Gastrocnemius medialis (tissue), 4 donors: ENCODE data around the gene GNL3. TPM values are rescaled to one million over a fixed set of nuclear protein-coding genes. Genes with fewer than 3 reads are reported as not detected.

ENCODE experiments used
- ATAC-seq, 2 donors: fragments of 150-250 bp; one replicate each; pipeline ENCODE4 v1.9.1; 2016
- DNase-seq, 2 donors: peaks; one replicate each; pipeline ENCODE4 v3.0.0-alpha.2; 2019
- H3K27ac ChIP-seq, 4 donors: fragments of 200-600 bp; sonication (generic); 1 replicate in 1 of 4; 2 replicates in 3 of 4; pipeline ENCODE4 v1.5.1; 2016 to 2018; ENCODE audit warnings: mild to moderate bottlenecking in 2 of 4, moderate library complexity in 1 of 4
- H3K27me3 ChIP-seq, 3 donors: fragments of 200-600 bp; sonication (generic) in 2 of 3; 1 replicate in 1 of 3; 2 replicates in 2 of 3; pipeline versions ENCODE4 v1.5.1 to v1.6.0; 2016 to 2019; ENCODE audit warnings: mild to moderate bottlenecking in 1 of 3, moderate library complexity in 1 of 3
- H3K36me3 ChIP-seq, 2 donors: fragments of 200-600 bp; sonication (generic) in 1 of 2; one replicate each; pipeline ENCODE4 v1.5.1; 2017 to 2018
- H3K4me1 ChIP-seq, 2 donors: fragments of 200-600 bp; sonication (generic) in 1 of 2; one replicate each; pipeline ENCODE4 v1.5.1; 2016 to 2017; ENCODE audit warnings: mild to moderate bottlenecking in 2 of 2
- H3K4me3 ChIP-seq, 4 donors: fragments of 200-600 bp; sonication (generic) in 3 of 4; 1 replicate in 1 of 4; 2 replicates in 3 of 4; pipeline ENCODE4 v1.5.1; 2016 to 2019; ENCODE audit warnings: mild to moderate bottlenecking in 2 of 4
- H3K9me3 ChIP-seq, 3 donors: fragments of 200-600 bp; sonication (generic) in 2 of 3; 1 replicate in 1 of 3; 2 replicates in 2 of 3; pipeline ENCODE4 v1.5.1; 2016 to 2019
- CTCF ChIP-seq, 5 experiments: fragments of 450-650 bp in 3 of 5; fragments of 200-600 bp in 2 of 5; sonication (generic) in 2 of 5; IDR thresholded peaks in 4 of 5; conservative IDR thresholded peaks in 1 of 5; 1 replicate in 4 of 5; 2 replicates in 1 of 5; pipeline ENCODE4 v1.5.1; 2016 to 2019; ENCODE audit warnings: antibody characterized with exemption in 5 of 5, mild to moderate bottlenecking in 3 of 5, moderate library complexity in 3 of 5
- POLR2A ChIP-seq, 2 donors: fragments of 450-650 bp; IDR thresholded peaks; one replicate each; pipeline ENCODE4 v1.6.1; 2017; ENCODE audit warnings: antibody characterized with exemption in 2 of 2, mild to moderate bottlenecking in 2 of 2, moderate library complexity in 2 of 2
- in situ Hi-C, 4 donors: fragments of 200-750 bp; cut with MboI; loops; one replicate each; pipeline versions ENCODE4 v1.15.0 to v1.8.0; 2017; ENCODE audit warnings: low sequenced_read_pairs in 4 of 4
- intact Hi-C: fragments of 100-400 bp; cut with DNase I; formaldehyde crosslinking; loops from one replicate; pipeline ENCODE4 v1.15.1; 2023; ENCODE audit warnings: low total_unique reads
- total RNA-seq, 4 donors: library from RNA; depleted of rRNA; stranded (reverse); fragments of >200 nt; gene quantifications; one replicate each; pipeline versions ENCODE4 v1.1.0 to v1.2.3, GENCODE V29; 2016

Gene GNL3
- total RNA-seq, 4 donors from 2014 or later = 67.6 to 108 (median 94.2) TPM

DNA sequence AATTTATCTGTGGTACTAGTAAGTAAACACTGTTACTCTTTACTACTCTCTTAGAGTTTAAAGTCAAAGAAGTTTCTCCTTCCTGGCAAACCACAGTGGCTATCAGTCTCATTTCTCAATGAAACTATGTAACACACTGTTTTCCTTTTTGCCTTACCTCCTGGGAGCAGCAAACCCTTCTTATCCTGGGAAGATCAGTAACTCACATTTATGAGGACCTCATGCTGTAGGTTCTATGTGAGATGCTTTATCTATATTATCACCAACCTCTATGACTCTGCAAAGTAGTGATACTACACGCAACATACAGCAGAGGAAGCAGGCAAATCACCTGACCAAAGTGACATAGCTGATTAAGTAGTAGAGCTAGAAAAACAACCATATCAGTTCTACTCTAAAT, 35.4 kb upstream of the GNL3 start:
- Histone ChIP-seq H3K9me3 (no peaks in the 10 kb centered on the region), H3K36me3 (peaks cover 4 to 87% of the 10 kb centered on the region in 2 donors), H3K27me3 (no peaks in the 10 kb centered on the region), H3K4me1 (no peaks in the 10 kb centered on the region), H3K4me3 (no peak overlapping the region), H3K27ac (no peak overlapping the region)
- in situ Hi-C loops = no loop called here
- intact Hi-C loops = no loop called here
- ATAC-seq (no peak), DNase-seq (no peak)
- TF ChIP-seq POLR2A (IDR thresholded peaks at IDR 0.05) (no peak), CTCF (IDR thresholded peaks at IDR 0.05 in 4 of 5, conservative IDR thresholded peaks at IDR 0.05 in 1 of 5) (no peak)

- Histone ChIP-seq H3K36me3 (peaks cover 6 to 91% of the 10 kb centered on the region in 2 donors), H3K9me3 (no peaks in the 10 kb centered on the region), H3K4me3 (no peak overlapping the region), H3K4me1 (no peaks in the 10 kb centered on the region), H3K27me3 (no peaks in the 10 kb centered on the region), H3K27ac (no peak overlapping the region)
- intact Hi-C loops = no loop called here
- DNase-seq = no peak
- TF ChIP-seq CTCF (IDR thresholded peaks at IDR 0.05 in 4 of 5, conservative IDR thresholded peaks at IDR 0.05 in 1 of 5) (no peak), POLR2A (IDR thresholded peaks at IDR 0.05) (no peak)
- in situ Hi-C loops = no loop called here
- ATAC-seq = no peak
Measured at GRCh38 chr3:52651592-52651991, 34.2 kb upstream of the GNL3 start.

DNA sequence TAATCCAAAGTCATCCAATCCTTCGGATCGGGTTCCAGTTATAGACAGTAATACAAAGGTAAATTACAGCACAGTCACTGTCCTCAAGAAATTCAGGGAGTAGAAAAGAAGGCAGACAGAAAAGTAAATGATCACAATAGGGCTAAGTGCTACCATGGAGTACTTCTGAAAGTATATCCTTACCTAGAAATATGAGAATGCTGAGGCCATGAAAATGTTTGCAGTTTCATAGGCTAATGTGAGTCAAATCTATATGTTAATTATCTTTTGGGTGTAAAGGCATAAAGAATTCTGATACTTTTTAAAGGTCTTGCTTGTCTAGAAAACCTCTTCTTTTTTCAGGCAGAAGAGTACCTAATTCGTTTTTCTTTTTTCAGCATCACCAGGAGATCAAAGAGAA, 29.9 kb upstream of the GNL3 start:
- Histone ChIP-seq H3K36me3 (peaks cover 2 to 95% of the 10 kb centered on the region in 2 donors), H3K27ac (no peak overlapping the region), H3K4me1 (no peaks in the 10 kb centered on the region), H3K9me3 (no peaks in the 10 kb centered on the region), H3K27me3 (no peaks in the 10 kb centered on the region), H3K4me3 (no peak overlapping the region)
- no peak for TF ChIP-seq CTCF (IDR thresholded peaks at IDR 0.05 in 4 of 5, conservative IDR thresholded peaks at IDR 0.05 in 1 of 5)
- no peak for TF ChIP-seq POLR2A (IDR thresholded peaks at IDR 0.05)
- in situ Hi-C loops = no loop called here
- DNase-seq (no peak), ATAC-seq (no peak)
- intact Hi-C loops = no loop called here

DNA sequence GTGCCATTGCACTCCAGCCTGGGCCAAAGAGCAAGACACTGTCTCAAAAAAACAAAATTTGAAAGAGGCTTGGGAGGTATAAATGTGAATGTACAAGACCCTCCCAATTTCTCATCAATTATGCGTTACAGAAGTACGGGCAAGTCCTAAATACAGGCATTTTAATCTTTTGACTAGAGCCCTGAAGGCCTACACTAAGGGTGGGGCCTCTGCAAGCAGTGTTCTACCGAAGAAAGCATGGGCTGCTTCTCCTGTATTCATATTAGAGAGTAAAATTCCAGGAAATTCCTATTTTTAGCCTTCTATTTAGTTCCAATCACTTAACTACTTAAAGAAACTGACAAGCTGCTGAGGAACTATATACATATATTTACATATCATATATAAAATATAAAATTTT, 25.8 kb upstream of the GNL3 start:
- Histone ChIP-seq H3K27me3 (no peaks in the 10 kb centered on the region), H3K4me3 (no peak overlapping the region), H3K27ac (no peak overlapping the region), H3K4me1 (no peaks in the 10 kb centered on the region), H3K36me3 (peaks cover 2 to 85% of the 10 kb centered on the region in 2 donors), H3K9me3 (no peaks in the 10 kb centered on the region)
- DNase-seq (no peak), ATAC-seq (no peak)
- TF ChIP-seq CTCF (IDR thresholded peaks at IDR 0.05 in 4 of 5, conservative IDR thresholded peaks at IDR 0.05 in 1 of 5) = no peak
- no peak for TF ChIP-seq POLR2A (IDR thresholded peaks at IDR 0.05)
- in situ Hi-C loops (no loop called here), intact Hi-C loops (no loop called here)

- intact Hi-C loops = no loop called here
Measured at GRCh38 chr3:52663098-52663497, 22.7 kb upstream of the GNL3 start.

More at GRCh38 chr3:52663098-52663497, 22.7 kb upstream of the GNL3 start:
- Histone ChIP-seq H3K4me1 (no peaks in the 10 kb centered on the region), H3K4me3 (no peak overlapping the region), H3K36me3 (peaks cover 0 to 82% of the 10 kb centered on the region in 2 donors), H3K27ac (no peak overlapping the region), H3K9me3 (no peaks in the 10 kb centered on the region), H3K27me3 (no peaks in the 10 kb centered on the region)
- in situ Hi-C loops = no loop called here
- TF ChIP-seq POLR2A (IDR thresholded peaks at IDR 0.05) (no peak), CTCF (IDR thresholded peaks at IDR 0.05 in 4 of 5, conservative IDR thresholded peaks at IDR 0.05 in 1 of 5) (no peak)
- ATAC-seq (no peak), DNase-seq (no peak)
